Peyer's patch (tissue), 4 donors: Measurements from ENCODE around the gene ZNF444.

Source experiments
- POLR2A ChIP-seq, 2 donors: fragments of 450-650 bp; IDR thresholded peaks; one replicate each; pipeline ENCODE4 v1.5.1; 2017; ENCODE audit warnings: antibody characterized with exemption in 2 of 2, mild to moderate bottlenecking in 2 of 2, moderate library complexity in 2 of 2
- TF ChIP-seq, protein P1 (sequence below), 6 experiments: fragments of 450-650 bp in 4 of 6; fragments of 200-600 bp in 2 of 6; sonication (generic) in 1 of 6; IDR thresholded peaks; one replicate each; pipeline ENCODE4 v1.5.1; 2017 to 2019; ENCODE audit warnings: antibody characterized with exemption in 6 of 6, mild to moderate bottlenecking in 3 of 6, moderate library complexity in 1 of 6

DNA sequence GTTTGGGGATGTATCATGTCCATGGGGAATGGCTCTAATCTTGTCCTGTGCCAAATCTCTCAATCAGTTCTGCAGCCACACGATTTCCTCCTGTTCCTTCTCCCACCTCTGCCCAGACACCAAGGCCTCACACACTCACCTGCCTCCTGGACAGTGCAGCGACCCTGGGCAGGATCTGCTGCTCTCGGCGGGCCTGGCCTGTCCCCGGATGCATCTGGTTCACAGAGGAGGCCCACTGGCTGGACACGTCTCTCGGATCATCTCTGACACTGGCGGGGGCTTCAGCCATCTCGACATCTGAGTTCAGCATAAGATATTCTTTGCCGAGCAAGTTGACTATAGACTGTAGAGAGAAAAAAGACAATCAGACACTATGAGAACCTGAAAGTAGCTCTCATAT lies 50.6 kb downstream of the ZNF444 start:
- no peak for TF ChIP-seq POLR2A (IDR thresholded peaks at IDR 0.05)
- TF ChIP-seq, protein P1, sequence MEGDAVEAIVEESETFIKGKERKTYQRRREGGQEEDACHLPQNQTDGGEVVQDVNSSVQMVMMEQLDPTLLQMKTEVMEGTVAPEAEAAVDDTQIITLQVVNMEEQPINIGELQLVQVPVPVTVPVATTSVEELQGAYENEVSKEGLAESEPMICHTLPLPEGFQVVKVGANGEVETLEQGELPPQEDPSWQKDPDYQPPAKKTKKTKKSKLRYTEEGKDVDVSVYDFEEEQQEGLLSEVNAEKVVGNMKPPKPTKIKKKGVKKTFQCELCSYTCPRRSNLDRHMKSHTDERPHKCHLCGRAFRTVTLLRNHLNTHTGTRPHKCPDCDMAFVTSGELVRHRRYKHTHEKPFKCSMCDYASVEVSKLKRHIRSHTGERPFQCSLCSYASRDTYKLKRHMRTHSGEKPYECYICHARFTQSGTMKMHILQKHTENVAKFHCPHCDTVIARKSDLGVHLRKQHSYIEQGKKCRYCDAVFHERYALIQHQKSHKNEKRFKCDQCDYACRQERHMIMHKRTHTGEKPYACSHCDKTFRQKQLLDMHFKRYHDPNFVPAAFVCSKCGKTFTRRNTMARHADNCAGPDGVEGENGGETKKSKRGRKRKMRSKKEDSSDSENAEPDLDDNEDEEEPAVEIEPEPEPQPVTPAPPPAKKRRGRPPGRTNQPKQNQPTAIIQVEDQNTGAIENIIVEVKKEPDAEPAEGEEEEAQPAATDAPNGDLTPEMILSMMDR (IDR thresholded peaks at IDR 0.05), result no peak
